Left colon (tissue), 2 donors: ENCODE results near the gene JAK2. TPM values are rescaled to one million over a fixed set of nuclear protein-coding genes. Genes with fewer than 3 reads are reported as not detected.

Experiments
- ATAC-seq: fragments of 200-7000 bp; cut with Tn5 transposase; one replicate; pipeline ENCODE4 v1.9.1; 2020; ENCODE audit warnings: mild to moderate bottlenecking, moderate library complexity
- DNase-seq, 2 donors: peaks; one replicate each; pipeline ENCODE4 v3.0.0-alpha.2; 2020
- intact Hi-C, 2 donors: fragments of 100-400 bp; cut with DNase I in 1 of 2; cut with micrococcal nuclease in 1 of 2; formaldehyde crosslinking; loops; one replicate each; pipeline versions ENCODE4 v1.11.2 to v1.14.0; 2022; cut with DNase I, micrococcal nuclease
- total RNA-seq, 2 donors: library from RNA; stranded (reverse); fragmentation: NEBNext Ultra II Directional; extraction: Animal tissue kit (Norgen Biotek cat#: 25700); gene quantifications; one replicate each; pipeline ENCODE4 v1.2.1, GENCODE V29; 2021
- donor health status: DM: no; HTN: no; CAD: no.
- donor health status: DM: yes; HTN: yes; CAD: no.

JAK2 gene
- total RNA-seq, 2 donors from 2014 or later: 17.2 to 18.9 TPM

- DNase-seq (no peak), ATAC-seq (no peak)
- intact Hi-C loops: no loop called here
Observed at GRCh38 chr9:4973246-4973645, 11.8 kb upstream of the JAK2 start.

GRCh38 chr9:4973902-4974301, 11.2 kb upstream of the JAK2 start:
- no peak for ATAC-seq
- DNase-seq: no peak
- intact Hi-C loops: no loop called here

GRCh38 chr9:4979239-4979638, 5.8 kb upstream of the JAK2 start:
- no peak for DNase-seq
- no peak for ATAC-seq
- intact Hi-C loops: no loop called here

- ATAC-seq (no peak), DNase-seq (no peak)
- intact Hi-C loops: loop anchor here in 1 of 2 donors (10.0 kb wide), 1 partner anchor 315 kb away; the partner anchor contains the start of genes PLPP6 and SPATA6L
Observed at GRCh38 chr9:4980086-4980727, 4.9 kb upstream of the JAK2 start.

- ATAC-seq (no peak), DNase-seq (no peak)
- intact Hi-C loops: loop anchor here in 1 of 2 donors (10.0 kb wide), 1 partner anchor 318 kb away; the partner anchor contains the start of genes PLPP6 and SPATA6L
Observed at GRCh38 chr9:4982721-4983482, 2.2 kb upstream of the JAK2 start.

- no peak for ATAC-seq
- no peak for DNase-seq
- intact Hi-C loops: loop anchor here in 1 of 2 donors (10.0 kb wide), 1 partner anchor 319 kb away; the partner anchor contains the start of genes PLPP6 and SPATA6L
Observed at GRCh38 chr9:4983601-4984165, 1.4 kb upstream of the JAK2 start.

GRCh38 chr9:4984171-4984620, 876 bp upstream of the JAK2 start:
- ATAC-seq (peak; percentile 20), DNase-seq (peak in 1 of 2 donors; percentile 52)
- intact Hi-C loops: loop anchor here in 1 of 2 donors (10.0 kb wide), 1 partner anchor 319 kb away; the partner anchor contains the start of genes PLPP6 and SPATA6L

GRCh38 chr9:4985386-4986266, 554 bp downstream of the JAK2 start:
- intact Hi-C loops: loop anchor here in 1 of 2 donors (5.0 to 10.0 kb wide), 2 partner anchors 223 to 321 kb away; partner anchors contain the start of genes PLPP6 and SPATA6L
- ATAC-seq: peak; percentile 55
- peak; percentile 62 to 77 for DNase-seq

- intact Hi-C loops: loop anchor here in 1 of 2 donors (5.0 to 10.0 kb wide), 2 partner anchors 224 to 321 kb away; partner anchors contain the start of genes PLPP6 and SPATA6L
- ATAC-seq: no peak
- no peak for DNase-seq
Observed at GRCh38 chr9:4986296-4986695, 1.2 kb downstream of the JAK2 start.

- intact Hi-C loops: loop anchor here in 1 of 2 donors (5.0 to 10.0 kb wide), 2 partner anchors 224 to 322 kb away; partner anchors contain the start of genes PLPP6 and SPATA6L
- DNase-seq: no peak
- no peak for ATAC-seq
Observed at GRCh38 chr9:4986783-4987182, 1.7 kb downstream of the JAK2 start.

- ATAC-seq: no peak
- intact Hi-C loops: loop anchor here in 1 of 2 donors (5.0 to 10.0 kb wide), 2 partner anchors 226 to 323 kb away; partner anchors contain the start of genes PLPP6 and SPATA6L
- peak; percentile 28 to 30 for DNase-seq
Observed at GRCh38 chr9:4987961-4988421, 2.9 kb downstream of the JAK2 start.

- DNase-seq: no peak
- intact Hi-C loops: no loop called here
- ATAC-seq: peak; percentile 81
Observed at GRCh38 chr9:4992872-4993271, 7.8 kb downstream of the JAK2 start.

GRCh38 chr9:4994166-4994890, 9.3 kb downstream of the JAK2 start:
- intact Hi-C loops: no loop called here
- no peak for DNase-seq

GRCh38 chr9:4997196-4997595, 12.1 kb downstream of the JAK2 start:
- intact Hi-C loops: no loop called here
- no peak for ATAC-seq
- no peak for DNase-seq

More at GRCh38 chr9:4994166-4994890, 9.3 kb downstream of the JAK2 start:
- ATAC-seq: no peak

GRCh38 chr9:4997631-4998030, 12.6 kb downstream of the JAK2 start:
- DNase-seq (no peak), ATAC-seq (no peak)
- intact Hi-C loops: no loop called here

- ATAC-seq: no peak
Observed at GRCh38 chr9:5002811-5003210, 17.7 kb downstream of the JAK2 start.

GRCh38 chr9:5004481-5004880, 19.4 kb downstream of the JAK2 start:
- DNase-seq (no peak), ATAC-seq (no peak)
- intact Hi-C loops: no loop called here

More at GRCh38 chr9:5002811-5003210, 17.7 kb downstream of the JAK2 start:
- intact Hi-C loops: no loop called here
- DNase-seq: no peak
